Lung (tissue), 12 donors: ENCODE results near the gene DNLZ. TPM values are rescaled to one million over a fixed set of nuclear protein-coding genes. Genes with fewer than 3 reads are reported as not detected.
A peak's percentile ranks its signal among the peaks of the same experiment; 100 is the strongest.

Experiments used
- ATAC-seq: fragments of 200-7000 bp; cut with Tn5 transposase; one replicate; pipeline ENCODE4 v1.9.1; 2020; ENCODE audit warnings: moderate number of reproducible peaks; ENCODE audit not compliant: insufficient read depth, low FRiP score
- DNase-seq, 3 donors: peaks; one replicate each; pipeline ENCODE4 v3.0.0-alpha.2; 2013 to 2017
- H3K27ac ChIP-seq, 2 donors: one replicate each; pipeline ENCODE4 v1.5.1; 2013; ENCODE audit warnings: mild to moderate bottlenecking in 2 of 2, moderate library complexity in 2 of 2, control low read depth in 1 of 2, inconsistent platforms in 1 of 2, low read depth in 1 of 2, low read length in 1 of 2
- H3K27me3 ChIP-seq, 3 donors: one replicate each; pipeline ENCODE4 v1.5.1; 2013; ENCODE audit warnings: low read length in 2 of 3; ENCODE audit not compliant: control insufficient read depth in 3 of 3, insufficient read depth in 3 of 3
- H3K36me3 ChIP-seq, 4 donors: one replicate each; pipeline ENCODE4 v1.5.1; 2013; ENCODE audit warnings: low read length in 4 of 4, mild to moderate bottlenecking in 1 of 4, moderate library complexity in 1 of 4; ENCODE audit not compliant: control insufficient read depth in 4 of 4, insufficient read depth in 4 of 4
- H3K4me1 ChIP-seq, 5 donors: one replicate each; pipeline ENCODE4 v1.5.1; 2013; ENCODE audit warnings: low read length in 5 of 5, mild to moderate bottlenecking in 2 of 5, moderate library complexity in 1 of 5; ENCODE audit not compliant: control insufficient read depth in 5 of 5, insufficient read depth in 5 of 5
- H3K4me3 ChIP-seq: one replicate; pipeline ENCODE4 v1.5.1; 2013; ENCODE audit warnings: mild to moderate bottlenecking, control low read depth, moderate library complexity
- H3K9ac ChIP-seq, 2 donors: one replicate each; pipeline ENCODE4 v1.5.1; 2013; ENCODE audit warnings: low read length in 2 of 2, control low read depth in 1 of 2; ENCODE audit not compliant: insufficient read depth in 1 of 2
- H3K9me3 ChIP-seq, 4 donors: one replicate each; pipeline ENCODE4 v1.5.1; 2013; ENCODE audit warnings: low read length in 3 of 4, mild to moderate bottlenecking in 1 of 4, moderate library complexity in 1 of 4; ENCODE audit not compliant: control insufficient read depth in 4 of 4, insufficient read depth in 3 of 4
- CTCF ChIP-seq: IDR thresholded peaks from 2 replicates; pipeline ENCODE4 v1.5.1; 2012; ENCODE audit warnings: mild to moderate bottlenecking; ENCODE audit errors: control extremely low read depth, extremely low read depth
- WGBS, 2 donors: extraction: QIAGEN DNeasy Blood & Tissue Kit; methylation state at CpG; one replicate each; pipeline ENCODE4 v1.1.7; 2013; 5-methylcytosine and 5-hydroxymethylcytosine counted together
- polyA plus RNA-seq, 2 donors: library from polyadenylated mRNA; stranded (reverse); fragments of 200-250 nt; gene quantifications; one replicate each; pipeline ENCODE4 v1.2.1, GENCODE V29; 2013
- total RNA-seq, 2 donors: library from RNA; depleted of rRNA in 1 of 2; stranded (reverse); fragments of >200 nt in 1 of 2; gene quantifications; one replicate each; pipeline ENCODE4 v1.2.1, GENCODE V29; 2014 to 2021
- donor health status: control.
- donor health status: control.
- donor health status: Bipolar disorder and iron deficiency.
- donor health status: healthy.
- donor health status: DM: yes; HTN: yes; CAD: no.

Gene DNLZ
- total and polyA plus RNA-seq, 4 donors: 7.7 to 34.3 (median 16.8) TPM

GRCh38 chr9:136340356-136341041, 23.0 kb downstream of the DNLZ start:
- peaks cover 0 to 20% (median 0%) of the 10 kb centered on the region in 5 donors for H3K4me1 ChIP-seq
- DNase-seq (no peak), ATAC-seq (no peak)
- peaks cover 0 to 30% (median 14%) of the 10 kb centered on the region in 4 donors for H3K36me3 ChIP-seq
- 94% methylated on average over 27 to 28 of the region's 28 CpGs for WGBS, 2 donors
- peak overlapping the region in 1 of 2 donors; percentile 11 for H3K27ac ChIP-seq
- H3K9ac ChIP-seq: no peak overlapping the region
- no peak overlapping the region for H3K4me3 ChIP-seq
- no peaks in the 10 kb centered on the region for H3K27me3 ChIP-seq
- no peaks in the 10 kb centered on the region for H3K9me3 ChIP-seq
- no peak for TF ChIP-seq CTCF

- 88 to 89% methylated on average over 12 of the region's 12 CpGs for whole genome bisulfite sequencing, 2 donors
These were observed 23.6 kb downstream of the DNLZ start for GRCh38 chr9:136339958-136340310.

GRCh38 chr9:136339173-136339957, 24.2 kb downstream of the DNLZ start:
- Histone ChIP-seq H3K9me3 (no peaks in the 10 kb centered on the region), H3K36me3 (peaks cover 0 to 30% (median 14%) of the 10 kb centered on the region in 4 donors), H3K27ac (no peak overlapping the region), H3K4me3 (no peak overlapping the region), H3K9ac (no peak overlapping the region), H3K27me3 (no peaks in the 10 kb centered on the region), H3K4me1 (peaks cover 0 to 16% (median 0%) of the 10 kb centered on the region in 5 donors)
- 77 to 79% methylated on average over 32 of the region's 32 CpGs for WGBS, 2 donors
- peak; percentile 68 for ATAC-seq
- peak in 2 of 3 donors; percentile 60 to 61 for DNase-seq
- TF ChIP-seq CTCF: peak; percentile 65

More at GRCh38 chr9:136339958-136340310, 23.6 kb downstream of the DNLZ start:
- Histone ChIP-seq H3K27me3 (no peaks in the 10 kb centered on the region), H3K27ac (no peak overlapping the region), H3K4me1 (peaks cover 0 to 16% (median 0%) of the 10 kb centered on the region in 5 donors), H3K4me3 (no peak overlapping the region), H3K9me3 (no peaks in the 10 kb centered on the region), H3K9ac (no peak overlapping the region), H3K36me3 (peaks cover 0 to 30% (median 14%) of the 10 kb centered on the region in 4 donors)
- no peak for DNase-seq
- ATAC-seq: no peak
- TF ChIP-seq CTCF: no peak
